Muscle layer of duodenum (tissue), 2 donors: ENCODE data around the gene IL17RA.

Source experiments
- H3K27ac ChIP-seq: one replicate; pipeline ENCODE4 v1.7.0; 2013; ENCODE audit warnings: mild to moderate bottlenecking, low read length
- H3K27me3 ChIP-seq: one replicate; pipeline ENCODE4 v1.7.0; 2013; ENCODE audit warnings: low read depth, mild to moderate bottlenecking, control low read depth, low read length
- H3K36me3 ChIP-seq, 2 donors: one replicate each; pipeline ENCODE4 v1.7.0; 2013; ENCODE audit warnings: low read length in 2 of 2, control low read depth in 1 of 2, mild to moderate bottlenecking in 1 of 2; ENCODE audit not compliant: insufficient read depth in 2 of 2, control insufficient read depth in 1 of 2
- H3K4me1 ChIP-seq, 2 donors: one replicate each; pipeline ENCODE4 v1.7.0; 2013; ENCODE audit warnings: low read length in 2 of 2, mild to moderate bottlenecking in 2 of 2, control low read depth in 1 of 2, moderate library complexity in 1 of 2; ENCODE audit not compliant: insufficient read depth in 2 of 2, control insufficient read depth in 1 of 2
- H3K4me3 ChIP-seq, 2 donors: one replicate each; pipeline ENCODE4 v1.7.0; 2013; ENCODE audit warnings: low read length in 2 of 2, low read depth in 1 of 2, mild to moderate bottlenecking in 1 of 2
- H3K9me3 ChIP-seq, 2 donors: one replicate each; pipeline ENCODE4 v1.7.0; 2013; ENCODE audit warnings: low read length in 2 of 2, control low read depth in 1 of 2, mild to moderate bottlenecking in 1 of 2; ENCODE audit not compliant: control insufficient read depth in 1 of 2
- donor health status: healthy.

The IL17RA gene

DNA sequence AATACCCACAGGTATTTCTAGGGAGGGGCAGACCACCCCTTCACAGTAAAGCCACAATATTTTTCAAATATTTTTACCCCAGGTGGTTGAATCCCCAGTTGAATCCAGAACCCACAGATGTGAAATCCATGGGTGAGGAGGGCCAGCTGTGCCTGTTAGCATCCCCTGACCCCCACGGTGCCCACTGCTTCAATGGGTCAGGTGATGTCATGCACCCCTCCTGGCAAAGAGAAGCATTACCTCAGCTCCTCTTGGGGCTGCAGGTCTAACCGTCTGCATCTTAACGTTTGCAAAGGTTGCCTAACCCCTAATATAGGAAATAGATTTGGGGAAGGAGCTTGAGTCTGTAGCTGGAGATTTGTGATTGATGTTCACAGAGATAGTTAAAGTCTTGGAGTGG lies 24.7 kb upstream of the IL17RA start:
- no peaks in the 10 kb centered on the region for H3K27me3 ChIP-seq
- no peaks in the 10 kb centered on the region for H3K36me3 ChIP-seq
- no peak overlapping the region for H3K4me3 ChIP-seq
- H3K9me3 ChIP-seq, result no peaks in the 10 kb centered on the region
- peaks cover 0 to 4% of the 10 kb centered on the region in 2 donors for H3K4me1 ChIP-seq
- no peak overlapping the region for H3K27ac ChIP-seq

DNA sequence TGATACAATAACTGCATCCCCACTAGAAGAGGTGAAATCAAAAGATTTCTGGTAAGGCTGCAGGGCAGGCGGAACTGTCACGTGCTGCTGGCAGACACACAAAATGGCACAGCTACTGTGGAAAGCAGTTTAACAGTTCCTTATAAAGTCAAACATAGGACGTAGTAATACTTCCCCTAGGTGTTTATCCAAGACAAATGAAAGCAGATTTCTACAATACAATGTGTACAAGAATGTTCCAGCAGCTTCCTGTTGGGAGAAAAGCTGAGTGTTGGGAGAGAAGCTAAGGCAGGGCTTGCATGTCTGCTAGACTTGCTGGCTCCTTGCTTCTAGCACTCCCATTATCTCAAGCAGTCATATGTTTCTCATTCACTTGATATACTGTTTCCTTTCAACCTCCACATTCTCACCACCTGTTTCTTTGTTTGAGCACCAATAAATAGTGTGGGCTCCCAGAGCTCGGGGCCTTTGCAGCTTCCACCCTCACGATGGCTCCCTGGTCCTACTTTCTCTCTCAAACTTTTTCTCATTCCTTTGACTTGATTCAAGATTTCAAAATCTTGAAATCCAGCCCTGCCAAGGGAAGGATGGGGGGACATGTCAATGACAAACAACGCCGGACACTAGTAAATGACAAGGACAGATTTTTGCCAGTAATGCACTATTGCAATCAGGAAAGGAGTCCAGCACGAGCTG lies 21.2 kb upstream of the IL17RA start:
- Histone ChIP-seq H3K36me3 (no peaks in the 10 kb centered on the region), H3K27ac (no peak overlapping the region), H3K27me3 (no peaks in the 10 kb centered on the region), H3K4me1 (no peaks in the 10 kb centered on the region), H3K4me3 (no peak overlapping the region), H3K9me3 (no peaks in the 10 kb centered on the region)

DNA sequence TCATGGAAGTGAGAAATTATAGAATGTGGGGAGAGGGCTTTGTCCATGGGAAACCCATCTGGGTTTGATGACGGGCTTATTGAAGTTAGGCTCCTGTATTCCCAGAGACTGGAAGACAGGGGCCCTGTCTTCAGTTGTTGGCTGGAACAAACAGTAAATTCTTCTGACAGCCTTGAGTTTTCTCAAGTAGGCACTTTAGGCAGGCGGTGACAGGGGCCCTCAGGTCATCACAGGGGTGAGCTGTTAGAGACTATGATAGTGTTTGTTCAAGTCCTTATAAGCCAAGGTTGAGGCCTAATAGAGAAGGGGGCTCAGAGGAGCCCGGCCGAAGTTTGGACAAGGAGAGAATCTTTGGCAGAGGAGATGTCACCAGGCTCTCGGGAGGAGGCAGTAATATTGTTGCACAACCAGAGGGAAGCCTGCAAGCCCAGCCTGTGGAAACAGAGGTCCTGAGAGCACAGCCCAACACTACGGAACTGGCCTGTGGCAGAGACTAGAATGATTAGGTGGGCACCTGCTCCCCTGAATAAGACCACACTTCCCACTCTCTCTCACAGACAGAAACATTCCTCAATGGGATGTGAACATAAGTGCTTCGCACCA lies 20.2 kb upstream of the IL17RA start:
- Histone ChIP-seq H3K9me3 (no peaks in the 10 kb centered on the region), H3K27ac (no peak overlapping the region), H3K4me1 (no peaks in the 10 kb centered on the region), H3K4me3 (no peak overlapping the region), H3K27me3 (no peaks in the 10 kb centered on the region), H3K36me3 (no peaks in the 10 kb centered on the region)

DNA sequence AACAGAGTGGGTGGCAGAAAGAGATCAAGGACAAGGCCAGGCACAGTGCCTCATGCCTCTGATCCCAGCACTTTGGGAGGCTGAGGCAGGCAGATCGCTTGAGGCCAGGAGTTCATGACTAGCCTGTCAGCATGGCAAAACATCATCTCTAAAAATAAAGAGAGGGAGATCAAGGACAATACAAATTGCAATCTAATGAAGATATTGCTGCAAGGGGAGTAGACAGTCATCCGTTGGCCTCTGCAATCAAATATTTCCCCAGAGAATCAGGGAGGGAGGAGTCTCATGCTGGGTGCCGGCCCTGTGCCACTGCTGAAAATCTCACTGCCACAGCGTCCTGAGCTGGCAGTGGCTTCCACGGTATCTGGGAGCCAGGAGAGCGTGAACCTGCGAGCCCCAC lies 19.4 kb upstream of the IL17RA start:
- Histone ChIP-seq H3K27ac (no peak overlapping the region), H3K27me3 (no peaks in the 10 kb centered on the region), H3K4me1 (no peaks in the 10 kb centered on the region), H3K4me3 (no peak overlapping the region), H3K9me3 (no peaks in the 10 kb centered on the region), H3K36me3 (no peaks in the 10 kb centered on the region)

DNA sequence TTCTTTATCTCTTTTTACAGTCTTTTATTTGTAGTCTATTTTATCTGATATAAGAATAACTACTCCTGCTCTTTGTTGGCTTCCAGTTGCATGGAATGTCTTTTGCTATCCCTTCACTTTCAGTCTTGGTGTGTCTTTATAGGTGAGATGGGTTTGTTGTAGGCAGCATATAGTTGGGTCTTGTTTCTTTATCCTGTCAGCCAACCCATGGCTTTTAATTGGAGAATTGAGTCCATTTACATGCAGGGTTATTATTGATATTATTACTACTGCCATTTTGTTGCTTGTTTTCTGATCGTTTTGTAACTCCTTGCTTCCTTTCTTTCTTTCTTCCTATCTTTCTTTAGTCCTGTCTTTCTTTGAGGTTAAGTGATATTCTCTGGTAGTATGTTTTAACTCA lies 11.9 kb upstream of the IL17RA start:
- Histone ChIP-seq H3K27me3 (no peaks in the 10 kb centered on the region), H3K4me3 (no peak overlapping the region), H3K27ac (no peak overlapping the region), H3K36me3 (no peaks in the 10 kb centered on the region), H3K4me1 (no peaks in the 10 kb centered on the region), H3K9me3 (no peaks in the 10 kb centered on the region)

DNA sequence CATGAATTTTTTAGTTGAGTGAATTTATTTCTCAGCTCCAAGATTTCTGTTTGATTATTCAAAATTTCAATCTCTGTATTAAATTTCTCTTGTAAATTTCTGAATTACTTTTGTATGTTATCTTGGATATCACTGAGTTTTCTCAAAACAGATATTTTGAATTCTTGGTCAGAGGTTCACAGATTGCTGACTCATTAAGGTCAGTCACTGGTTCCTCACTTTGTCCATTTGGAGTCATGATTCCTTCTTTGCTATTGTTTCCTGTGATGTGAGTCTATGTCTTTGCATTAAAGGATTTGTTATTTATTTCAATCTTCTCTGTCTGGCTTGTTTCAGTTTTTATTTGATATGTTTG lies 10.2 kb upstream of the IL17RA start:
- no peaks in the 10 kb centered on the region for H3K27me3 ChIP-seq
- H3K36me3 ChIP-seq, result no peaks in the 10 kb centered on the region
- H3K27ac ChIP-seq, result no peak overlapping the region
- no peaks in the 10 kb centered on the region for H3K9me3 ChIP-seq
- no peak overlapping the region for H3K4me3 ChIP-seq
- H3K4me1 ChIP-seq, result no peaks in the 10 kb centered on the region

DNA sequence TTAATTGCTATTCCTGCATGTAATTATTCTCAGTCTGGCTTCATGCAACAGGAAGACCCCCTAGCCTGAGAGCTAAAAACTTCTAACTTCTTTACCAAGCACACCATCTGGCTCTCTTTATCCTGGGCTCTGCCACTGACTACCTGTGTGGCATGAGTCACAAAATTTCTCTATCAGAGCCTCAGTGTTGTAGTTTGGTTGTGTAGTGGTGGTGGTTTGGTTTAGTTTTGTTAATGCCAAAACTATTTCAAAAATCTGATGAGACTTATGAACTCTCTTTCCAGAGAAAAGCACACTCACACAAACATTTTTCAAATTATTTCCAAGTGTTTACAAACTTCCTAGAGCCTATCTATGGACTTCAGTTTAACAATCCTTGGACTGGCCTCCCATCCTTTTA lies 7.5 kb upstream of the IL17RA start:
- no peaks in the 10 kb centered on the region for H3K36me3 ChIP-seq
- no peaks in the 10 kb centered on the region for H3K4me1 ChIP-seq
- H3K27ac ChIP-seq, result no peak overlapping the region
- no peak overlapping the region for H3K4me3 ChIP-seq
- no peaks in the 10 kb centered on the region for H3K27me3 ChIP-seq
- no peaks in the 10 kb centered on the region for H3K9me3 ChIP-seq

DNA sequence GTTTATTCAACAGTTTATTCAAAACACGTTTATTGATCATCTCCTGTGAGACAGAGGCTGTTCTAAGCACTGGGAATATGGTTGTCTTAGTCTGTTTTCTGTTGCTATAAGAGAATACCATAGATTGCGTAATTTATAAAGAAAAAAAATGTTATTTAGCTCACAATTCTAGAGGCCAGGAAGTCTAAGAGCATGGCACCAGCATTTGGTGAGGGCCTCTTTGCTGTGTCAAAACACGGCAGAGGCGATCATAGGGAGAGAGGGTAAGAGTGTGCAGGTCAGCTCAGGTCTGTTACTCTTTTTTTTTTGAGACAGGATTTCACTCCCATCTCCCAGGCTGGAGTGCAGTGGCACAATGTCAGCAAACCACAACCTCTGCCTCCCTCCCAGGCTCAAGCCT lies 5.2 kb upstream of the IL17RA start:
- Histone ChIP-seq H3K9me3 (no peaks in the 10 kb centered on the region), H3K27ac (no peak overlapping the region), H3K4me1 (peaks cover 0 to 5% of the 10 kb centered on the region in 2 donors), H3K27me3 (no peaks in the 10 kb centered on the region), H3K36me3 (no peaks in the 10 kb centered on the region), H3K4me3 (no peak overlapping the region)

DNA sequence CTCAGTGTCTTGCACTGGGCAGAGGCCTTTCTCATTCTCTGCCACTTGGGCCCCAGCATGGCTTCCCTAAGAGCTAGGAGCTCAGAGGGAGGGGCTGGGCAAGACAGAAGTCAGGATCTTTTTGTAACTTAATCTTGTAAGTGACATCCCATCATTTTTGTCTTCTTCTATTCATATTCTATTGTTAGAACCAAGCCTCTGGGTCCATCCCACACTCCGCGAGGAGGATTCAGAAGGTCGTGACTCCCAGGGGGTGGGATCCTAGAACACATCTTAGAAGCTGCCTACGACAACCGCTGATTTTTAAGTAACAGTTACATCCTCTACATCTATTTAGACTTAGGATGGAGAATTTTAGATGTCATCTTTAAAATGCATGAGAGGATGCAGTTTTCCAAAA lies 1.5 kb upstream of the IL17RA start:
- H3K4me3 ChIP-seq, result no peak overlapping the region
- H3K27me3 ChIP-seq, result no peaks in the 10 kb centered on the region
- no peak overlapping the region for H3K27ac ChIP-seq
- H3K4me1 ChIP-seq, result peaks cover 5 to 18% of the 10 kb centered on the region in 2 donors
- H3K36me3 ChIP-seq, result no peaks in the 10 kb centered on the region
- H3K9me3 ChIP-seq, result no peaks in the 10 kb centered on the region

DNA sequence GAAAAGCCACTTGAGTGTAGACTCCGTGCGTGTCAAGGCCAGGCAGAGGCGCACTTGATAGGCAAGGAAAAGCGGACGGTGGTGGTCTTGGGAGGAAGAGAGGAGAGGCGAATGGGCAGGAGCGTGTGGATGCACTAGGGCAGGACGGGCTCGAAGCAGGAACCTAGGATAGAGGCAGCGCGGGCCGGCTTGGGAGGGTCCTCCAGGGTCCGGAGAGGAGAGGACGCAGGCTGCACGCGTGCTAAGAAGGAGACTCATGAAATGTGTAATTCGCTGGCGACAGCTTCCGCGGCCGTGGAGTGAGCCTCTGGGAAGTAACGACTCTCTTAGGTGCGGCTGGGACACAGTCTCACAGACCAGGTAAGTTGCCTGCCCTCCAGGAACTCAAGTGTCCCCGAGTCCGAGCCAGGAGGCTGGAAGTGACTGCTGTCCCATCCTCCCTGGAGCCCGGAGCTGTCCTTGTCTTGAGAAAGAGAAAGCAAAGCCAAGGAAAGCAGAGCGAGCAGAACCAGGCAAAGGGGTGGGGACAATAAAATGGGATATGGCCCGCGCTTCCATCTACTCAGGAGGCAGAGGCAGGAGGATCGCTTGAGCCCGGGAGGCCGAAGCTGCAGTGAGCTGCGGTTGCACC lies 874 bp upstream of the IL17RA start:
- H3K27ac ChIP-seq, result no peak overlapping the region
- H3K4me1 ChIP-seq, result peaks cover 5 to 18% of the 10 kb centered on the region in 2 donors
- H3K4me3 ChIP-seq, result peak overlapping the region in 1 of 2 donors; percentile 89

DNA sequence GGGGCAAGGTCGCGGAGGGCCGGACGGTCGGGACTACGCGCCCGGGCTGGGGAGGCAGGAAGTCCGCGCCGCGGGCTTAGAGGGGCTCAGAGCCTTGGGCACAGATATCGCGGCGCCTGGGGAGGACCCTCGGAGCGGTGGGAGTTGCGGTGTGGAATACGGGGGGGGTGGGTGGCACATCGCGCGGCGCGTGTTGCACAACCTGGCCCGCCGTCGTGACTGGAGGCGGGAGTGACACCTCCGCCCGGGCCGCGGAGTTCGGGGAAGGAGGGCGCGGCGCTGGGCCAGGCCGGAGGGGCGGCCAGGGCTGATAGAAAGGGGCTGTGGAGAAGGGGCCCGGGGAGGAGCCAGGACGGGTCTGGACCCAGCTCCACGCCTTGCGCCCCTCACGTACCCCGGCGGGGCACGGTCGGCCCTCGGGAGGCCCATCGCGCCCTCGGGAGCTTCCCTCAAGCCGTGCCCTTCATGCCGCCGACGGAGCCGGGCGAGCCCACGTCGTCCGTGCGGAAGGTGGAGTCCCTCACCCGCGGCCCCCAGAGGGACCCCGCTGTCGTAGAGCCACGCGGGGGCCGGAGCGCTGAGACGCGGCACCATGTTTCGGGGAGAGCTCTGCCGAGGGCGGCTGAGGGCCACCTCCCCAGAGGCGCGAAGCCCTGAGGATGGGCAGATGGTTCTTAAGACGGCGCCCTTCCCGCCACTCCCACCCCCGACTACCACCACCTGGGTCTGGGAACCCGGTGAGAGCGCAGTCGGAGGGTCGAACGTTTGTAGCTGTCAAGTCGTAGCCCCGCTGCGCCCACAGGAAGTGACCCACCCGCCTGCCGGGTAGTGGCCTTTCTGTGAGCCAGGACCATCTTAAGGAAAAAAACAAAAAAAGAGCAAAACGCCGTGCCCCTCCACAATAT lies 729 bp downstream of the IL17RA start:
- H3K27ac ChIP-seq, result peak overlapping the region; percentile 56

More for the DNA sequence above, 874 bp upstream of the IL17RA start:
- H3K36me3 ChIP-seq, result no peaks in the 10 kb centered on the region
- no peaks in the 10 kb centered on the region for H3K27me3 ChIP-seq
- no peaks in the 10 kb centered on the region for H3K9me3 ChIP-seq

More for the DNA sequence above, 729 bp downstream of the IL17RA start:
- Histone ChIP-seq H3K9me3 (no peaks in the 10 kb centered on the region), H3K4me1 (peaks cover 5 to 18% of the 10 kb centered on the region in 2 donors), H3K36me3 (no peaks in the 10 kb centered on the region), H3K27me3 (no peaks in the 10 kb centered on the region), H3K4me3 (peak overlapping the region; percentile 60 to 89)
